Measurements from ENCODE around the gene CDR2L. TPM values are rescaled to one million over a fixed set of nuclear protein-coding genes. Genes with fewer than 3 reads are reported as not detected.

The CDR2L gene
- total RNA-seq, 4 donors from 2014 or later = 2.0 to 5.6 (median 3.6) TPM

DNA sequence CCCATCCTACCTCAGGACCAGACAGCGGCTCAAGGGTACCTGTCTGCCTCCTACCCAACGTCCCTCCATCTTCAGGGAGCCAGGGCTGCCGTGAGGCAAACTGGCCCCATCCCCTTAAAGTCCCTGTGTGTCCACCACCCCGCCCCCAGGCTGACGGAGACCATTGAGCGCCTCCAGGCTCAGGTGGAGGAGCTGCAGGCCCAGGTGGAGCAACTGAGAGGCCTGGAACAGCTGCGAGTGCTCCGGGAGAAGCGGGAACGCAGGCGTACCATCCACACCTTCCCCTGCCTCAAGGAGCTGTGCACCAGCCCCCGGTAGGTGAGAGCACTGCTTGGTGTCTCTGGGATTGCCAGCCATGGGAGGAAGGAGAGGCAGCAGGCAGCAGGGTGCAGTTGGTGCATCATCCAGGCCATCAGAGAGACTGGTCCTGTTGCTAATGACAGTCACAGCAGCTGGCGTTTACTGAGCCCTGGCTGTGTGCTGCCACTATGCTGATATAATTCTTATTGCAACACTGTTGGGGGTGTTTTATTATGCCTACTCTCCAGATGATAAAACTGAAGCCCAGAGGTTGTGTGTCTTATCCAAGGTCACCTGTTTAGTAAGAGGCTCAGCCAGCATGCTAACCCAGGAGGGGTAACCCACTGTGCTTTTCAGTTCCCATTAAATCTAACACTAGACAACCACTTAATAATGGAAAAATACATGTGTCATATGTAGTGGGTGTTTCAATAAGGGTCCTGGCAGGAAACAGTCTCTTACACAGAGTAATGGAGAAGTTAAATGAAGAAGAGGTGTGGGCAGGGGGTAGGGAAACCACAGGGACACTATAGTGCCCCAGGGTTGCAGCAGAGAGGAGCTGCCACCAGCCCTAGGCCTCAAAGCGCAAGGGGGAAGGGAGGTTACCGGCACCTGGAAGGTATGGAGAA lies 14.7 kb downstream of the CDR2L start:
- 84% methylated on average over 14 of the region's 15 CpGs; no CpG with 5 or more reads in 1 of the 2 donors for WGBS, 2 donors (ENCODE audit: low coverage in 1 of 2)
- no peaks in the 10 kb centered on the region for H3K36me3 ChIP-seq
- H3K9me3 ChIP-seq = no peaks in the 10 kb centered on the region
- in situ Hi-C loops (cut with MboI; ENCODE audit: low pct_ligation_motif_present in 1 of 4, low pct_unique_long_range_greater_than_20kb in 1 of 4, low sequenced_read_pairs in 3 of 4) (no loop called here), intact Hi-C loops (cut with DNase I; ENCODE audit: low total_unique reads) (no loop called here)
- H3K4me1 ChIP-seq = no peaks in the 10 kb centered on the region
- H3K4me3 ChIP-seq = no peak overlapping the region
- no peak for DNase-seq
- TF ChIP-seq EP300 (IDR thresholded peaks at IDR 0.05; ENCODE audit: low read depth) (no peak), POLR2A (IDR thresholded peaks at IDR 0.05) (no peak), POLR2AphosphoS5 (IDR thresholded peaks at IDR 0.05) (no peak), CTCF (IDR thresholded peaks at IDR 0.05) (no peak)
- no peak overlapping the region for H3K27ac ChIP-seq
- no peaks in the 10 kb centered on the region for H3K27me3 ChIP-seq

DNA sequence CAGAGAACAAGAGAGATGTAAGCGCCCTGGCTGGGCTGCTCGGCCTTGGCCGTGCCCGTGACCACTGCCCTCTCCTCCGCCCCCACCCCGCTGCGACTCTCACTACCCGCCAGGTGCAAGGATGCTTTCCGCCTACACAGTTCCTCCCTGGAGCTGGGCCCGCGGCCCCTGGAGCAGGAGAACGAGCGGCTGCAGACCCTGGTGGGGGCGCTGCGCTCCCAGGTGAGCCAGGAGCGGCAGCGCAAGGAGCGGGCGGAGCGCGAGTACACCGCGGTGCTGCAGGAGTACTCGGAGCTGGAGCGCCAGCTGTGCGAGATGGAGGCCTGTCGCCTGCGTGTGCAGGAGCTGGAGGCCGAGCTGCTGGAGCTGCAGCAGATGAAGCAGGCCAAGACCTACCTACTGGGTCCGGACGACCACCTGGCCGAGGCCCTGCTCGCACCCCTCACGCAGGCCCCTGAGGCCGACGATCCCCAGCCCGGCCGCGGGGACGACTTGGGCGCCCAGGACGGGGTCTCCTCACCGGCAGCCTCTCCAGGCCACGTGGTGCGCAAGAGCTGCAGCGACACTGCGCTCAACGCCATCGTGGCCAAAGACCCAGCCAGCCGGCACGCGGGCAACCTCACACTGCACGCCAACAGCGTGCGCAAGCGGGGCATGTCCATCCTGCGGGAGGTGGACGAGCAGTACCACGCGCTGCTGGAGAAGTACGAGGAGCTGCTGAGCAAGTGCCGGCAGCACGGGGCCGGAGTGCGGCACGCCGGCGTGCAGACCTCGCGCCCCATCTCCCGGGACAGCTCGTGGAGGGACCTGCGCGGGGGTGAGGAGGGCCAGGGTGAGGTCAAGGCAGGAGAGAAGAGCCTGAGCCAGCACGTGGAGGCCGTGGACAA lies 15.9 kb downstream of the CDR2L start:
- H3K4me1 ChIP-seq = no peaks in the 10 kb centered on the region
- H3K9me3 ChIP-seq = no peaks in the 10 kb centered on the region
- TF ChIP-seq EP300 (IDR thresholded peaks at IDR 0.05; ENCODE audit: low read depth) (no peak), CTCF (IDR thresholded peaks at IDR 0.05) (no peak), POLR2AphosphoS5 (IDR thresholded peaks at IDR 0.05) (no peak), POLR2A (IDR thresholded peaks at IDR 0.05) (no peak)
- H3K36me3 ChIP-seq = no peaks in the 10 kb centered on the region
- no peak overlapping the region for H3K27ac ChIP-seq
- no peak for DNase-seq
- H3K4me3 ChIP-seq = no peak overlapping the region
- intact Hi-C loops (cut with DNase I; ENCODE audit: low total_unique reads) (no loop called here), in situ Hi-C loops (cut with MboI; ENCODE audit: low pct_ligation_motif_present in 1 of 4, low pct_unique_long_range_greater_than_20kb in 1 of 4, low sequenced_read_pairs in 3 of 4) (no loop called here)
- no peaks in the 10 kb centered on the region for H3K27me3 ChIP-seq
- WGBS, 2 donors (ENCODE audit: low coverage in 1 of 2) = 88 to 100% methylated on average over 6 to 76 of the region's 76 CpGs

DNA sequence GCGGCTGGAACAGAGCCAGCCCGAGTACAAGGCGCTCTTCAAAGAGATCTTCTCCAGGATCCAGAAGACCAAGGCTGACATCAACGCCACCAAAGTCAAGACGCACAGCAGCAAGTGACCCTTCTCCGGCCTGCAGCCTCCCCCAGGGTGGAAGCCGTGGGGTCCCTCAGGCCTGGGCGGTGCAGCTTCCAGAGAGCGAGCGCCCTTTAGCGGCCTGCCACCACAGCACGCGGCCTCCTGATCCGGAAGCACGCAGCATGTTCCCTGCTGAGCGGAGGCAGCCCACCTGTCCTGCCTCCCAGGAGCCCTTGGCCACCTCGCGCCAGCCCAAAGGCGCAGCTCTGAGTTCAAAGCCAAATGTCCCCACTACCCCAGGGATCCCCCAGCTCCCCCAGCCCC lies 16.5 kb downstream of the CDR2L start:
- DNase-seq = no peak
- H3K27me3 ChIP-seq = no peaks in the 10 kb centered on the region
- no peak overlapping the region for H3K4me3 ChIP-seq
- in situ Hi-C loops (cut with MboI; ENCODE audit: low pct_ligation_motif_present in 1 of 4, low pct_unique_long_range_greater_than_20kb in 1 of 4, low sequenced_read_pairs in 3 of 4) = no loop called here
- intact Hi-C loops (cut with DNase I; ENCODE audit: low total_unique reads) = no loop called here
- peaks cover 0 to 2% (median under 1%) of the 10 kb centered on the region in 4 donors for H3K4me1 ChIP-seq
- H3K27ac ChIP-seq = no peak overlapping the region
- H3K9me3 ChIP-seq = no peaks in the 10 kb centered on the region
- no peaks in the 10 kb centered on the region for H3K36me3 ChIP-seq
- 93% methylated on average over 19 of the region's 19 CpGs; no CpG with 5 or more reads in 1 of the 2 donors for WGBS, 2 donors (ENCODE audit: low coverage in 1 of 2)
- TF ChIP-seq POLR2A (IDR thresholded peaks at IDR 0.05) (no peak), CTCF (IDR thresholded peaks at IDR 0.05) (no peak), POLR2AphosphoS5 (IDR thresholded peaks at IDR 0.05) (no peak), EP300 (IDR thresholded peaks at IDR 0.05; ENCODE audit: low read depth) (no peak)

DNA sequence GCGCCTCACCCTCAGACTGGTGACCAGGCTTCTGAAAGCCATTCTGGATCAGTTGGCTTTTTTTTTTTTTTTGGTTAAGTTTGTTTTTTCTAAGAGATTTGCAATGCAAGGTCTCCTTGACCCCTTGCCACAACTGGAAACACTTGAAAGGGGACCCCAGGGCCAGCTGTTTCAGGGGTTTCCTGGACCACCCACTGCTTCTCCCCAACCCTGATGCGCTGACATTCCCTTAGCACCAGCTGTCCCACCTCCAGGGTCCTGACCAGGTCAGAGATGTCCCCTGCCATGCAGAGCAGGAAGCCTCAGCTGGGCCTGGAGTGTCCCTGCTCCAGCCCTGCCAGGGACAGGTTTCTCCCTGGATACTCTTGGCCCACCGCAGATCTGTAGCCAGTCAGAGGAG lies 16.9 kb downstream of the CDR2L start:
- in situ Hi-C loops (cut with MboI; ENCODE audit: low pct_ligation_motif_present in 1 of 4, low pct_unique_long_range_greater_than_20kb in 1 of 4, low sequenced_read_pairs in 3 of 4) = no loop called here
- peaks cover 0 to 5% (median 2%) of the 10 kb centered on the region in 4 donors for H3K4me1 ChIP-seq
- 97% methylated on average over 2 of the region's 3 CpGs; no CpG with 5 or more reads in 1 of the 2 donors for WGBS, 2 donors (ENCODE audit: low coverage in 1 of 2)
- no peak overlapping the region for H3K27ac ChIP-seq
- no peak overlapping the region for H3K4me3 ChIP-seq
- TF ChIP-seq POLR2AphosphoS5 (IDR thresholded peaks at IDR 0.05) = no peak
- no peak for TF ChIP-seq CTCF (IDR thresholded peaks at IDR 0.05)
- TF ChIP-seq POLR2A (IDR thresholded peaks at IDR 0.05) = no peak
- TF ChIP-seq EP300 (IDR thresholded peaks at IDR 0.05; ENCODE audit: low read depth) = no peak
- H3K9me3 ChIP-seq = no peaks in the 10 kb centered on the region
- intact Hi-C loops (cut with DNase I; ENCODE audit: low total_unique reads) = no loop called here
- H3K27me3 ChIP-seq = no peaks in the 10 kb centered on the region
- no peak for DNase-seq
- H3K36me3 ChIP-seq = no peaks in the 10 kb centered on the region
